GM18498 (cell line): ENCODE measurements around the gene RBFOX2.

Source experiments
- ATAC-seq: cut with Tn5 transposase; IDR thresholded peaks from one replicate; pipeline ENCODE4 v1.9.1; 2021; ENCODE audit warnings: mild to moderate bottlenecking, moderate library complexity; ENCODE audit not compliant: unreplicated experiment

Gene RBFOX2

DNA sequence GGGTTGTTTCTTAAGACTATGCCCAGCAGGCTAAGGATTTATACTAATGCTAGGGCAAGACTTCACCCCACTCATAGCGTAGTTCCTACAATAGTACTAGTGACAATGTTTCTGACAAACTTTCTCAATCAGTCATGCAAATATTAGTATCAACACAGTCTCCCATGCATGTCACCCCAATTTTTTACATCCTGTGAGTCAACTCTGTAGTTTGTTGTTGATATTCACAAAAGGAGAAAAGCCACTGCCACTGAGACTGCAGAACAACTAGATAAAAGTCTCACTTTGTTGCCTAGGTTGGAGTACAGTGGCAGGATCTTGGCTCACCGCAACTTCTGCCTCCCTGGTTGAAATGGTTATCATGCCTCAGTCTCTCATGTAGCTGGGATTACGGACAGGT is 155.2 kb downstream of the RBFOX2 start:
- no peak for ATAC-seq

GRCh38 chr22:35872451-35872850 is 156.2 kb downstream of the RBFOX2 start:
- no peak for ATAC-seq

GRCh38 chr22:35870517-35871293 is 157.9 kb downstream of the RBFOX2 start:
- ATAC-seq, result no peak

GRCh38 chr22:35868938-35869337 is 159.7 kb downstream of the RBFOX2 start:
- no peak for ATAC-seq

DNA sequence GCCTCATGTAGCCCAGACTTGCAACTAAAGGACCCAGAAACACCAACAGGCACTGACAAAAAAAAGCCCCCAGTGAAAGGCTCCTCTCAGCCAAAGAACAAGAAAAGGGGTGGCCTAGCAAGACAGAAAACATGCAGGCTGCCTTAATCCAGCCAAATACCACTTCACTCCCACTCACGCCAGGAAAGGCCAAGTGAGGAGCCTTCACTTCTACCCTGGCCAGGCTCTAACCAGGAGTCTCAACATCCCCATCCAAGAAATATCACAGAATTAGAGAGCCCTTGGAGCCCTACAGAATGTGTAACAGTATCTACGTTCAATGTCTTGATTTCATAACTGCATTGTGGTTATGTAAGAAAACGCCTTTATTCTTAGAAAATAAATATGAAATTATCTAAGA is 162.0 kb downstream of the RBFOX2 start:
- ATAC-seq, result no peak

DNA sequence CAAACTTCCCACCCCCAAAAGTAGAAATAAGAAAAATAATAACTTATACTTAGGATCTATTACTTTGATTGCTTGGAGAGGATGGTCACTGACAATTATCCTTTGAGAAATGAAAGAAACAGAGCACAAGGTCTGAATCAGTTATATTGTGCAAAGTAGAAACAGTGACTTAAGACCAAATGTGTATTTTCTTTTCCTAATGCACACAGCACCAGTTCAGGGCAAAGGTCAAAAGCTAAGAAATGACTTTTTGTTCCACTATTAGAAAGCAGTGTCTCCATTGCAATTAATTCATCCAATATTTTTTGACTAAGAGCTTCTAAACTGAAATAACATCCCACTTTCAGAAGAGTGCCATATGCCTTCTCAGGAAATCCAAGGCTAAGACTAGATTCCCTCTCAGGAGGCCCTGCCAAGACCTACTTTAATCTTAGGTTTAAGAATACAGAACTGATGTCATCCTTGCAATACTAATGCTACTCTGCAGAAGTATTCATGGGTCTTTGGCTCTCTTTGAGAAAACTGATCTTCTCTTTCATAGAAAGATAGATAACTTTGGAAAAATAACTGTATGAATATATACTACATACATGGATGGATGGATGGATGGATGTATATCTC is 164.0 kb downstream of the RBFOX2 start:
- ATAC-seq, result no peak

DNA sequence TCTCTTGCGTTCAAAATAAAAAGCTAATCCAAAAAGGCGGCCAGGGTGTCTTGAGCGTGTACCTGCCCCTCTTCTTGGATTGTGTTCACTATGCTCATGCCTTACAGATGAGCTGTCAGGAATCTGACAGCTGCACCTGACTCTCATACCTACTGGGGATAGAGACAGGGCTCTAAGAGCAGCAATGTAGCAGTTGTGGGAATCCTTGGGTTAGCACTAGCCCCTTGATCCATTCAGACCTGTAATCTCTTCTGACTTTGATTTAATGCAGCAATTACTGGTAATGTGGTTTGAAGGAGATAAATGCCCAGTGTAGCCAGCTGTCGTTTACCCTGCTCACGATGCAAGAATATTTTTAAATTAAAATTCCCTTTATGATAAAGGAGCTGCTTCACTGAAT is 165.2 kb downstream of the RBFOX2 start:
- no peak for ATAC-seq

GRCh38 chr22:35862697-35863096 is 165.9 kb downstream of the RBFOX2 start:
- no peak for ATAC-seq

GRCh38 chr22:35861451-35861850 is 167.2 kb downstream of the RBFOX2 start:
- no peak for ATAC-seq

- ATAC-seq, result no peak
Measured at GRCh38 chr22:35860837-35861236, 167.8 kb downstream of the RBFOX2 start.

DNA sequence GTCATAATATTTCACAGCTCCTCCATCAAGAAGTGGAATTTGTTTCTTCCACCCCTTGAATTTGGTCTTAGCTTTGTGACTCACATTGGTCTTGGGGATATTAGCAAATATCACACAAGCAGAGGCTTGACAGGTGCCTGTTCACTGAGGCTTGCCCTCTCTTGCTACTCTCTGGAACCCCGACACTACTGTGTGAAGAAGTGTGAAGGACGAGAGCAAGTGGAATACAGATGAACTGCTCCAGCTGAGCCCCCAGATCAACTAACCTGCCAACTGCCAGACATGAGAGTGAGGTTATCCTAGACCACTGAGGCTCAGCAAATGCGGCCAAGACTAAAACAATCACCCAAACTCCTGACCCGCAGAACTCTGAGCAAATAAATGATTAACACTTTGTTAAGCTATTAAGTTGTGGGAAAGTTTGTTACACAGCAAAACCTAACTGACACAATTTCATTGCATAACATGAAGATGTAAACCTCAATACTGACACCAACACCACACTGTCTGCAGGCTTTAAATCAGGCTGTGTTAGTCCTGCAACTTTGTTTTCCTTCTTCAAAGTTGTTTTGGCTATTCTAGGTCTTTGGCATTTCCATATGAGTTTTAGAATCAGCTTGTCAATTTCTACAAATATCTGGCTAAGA is 168.4 kb downstream of the RBFOX2 start:
- ATAC-seq, result no peak

DNA sequence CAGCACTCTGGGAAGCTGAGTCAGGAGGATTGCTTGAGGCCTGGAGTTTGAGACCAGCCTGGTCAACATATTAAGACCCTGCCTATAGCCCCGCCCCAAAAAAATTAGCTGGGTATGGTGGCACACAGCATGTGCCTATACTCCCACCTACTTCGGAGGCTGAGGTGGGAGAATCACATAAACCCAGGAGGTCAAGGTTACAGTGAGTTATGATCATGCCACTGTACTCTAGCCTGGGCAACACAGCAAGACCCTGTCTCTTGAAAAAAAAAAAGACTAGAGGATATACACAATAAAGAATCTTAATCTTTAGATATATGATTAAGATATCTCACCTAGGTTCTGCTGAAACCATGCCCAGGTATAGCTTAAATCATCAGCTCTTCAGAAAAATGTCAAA is 174.3 kb downstream of the RBFOX2 start:
- no peak for ATAC-seq

DNA sequence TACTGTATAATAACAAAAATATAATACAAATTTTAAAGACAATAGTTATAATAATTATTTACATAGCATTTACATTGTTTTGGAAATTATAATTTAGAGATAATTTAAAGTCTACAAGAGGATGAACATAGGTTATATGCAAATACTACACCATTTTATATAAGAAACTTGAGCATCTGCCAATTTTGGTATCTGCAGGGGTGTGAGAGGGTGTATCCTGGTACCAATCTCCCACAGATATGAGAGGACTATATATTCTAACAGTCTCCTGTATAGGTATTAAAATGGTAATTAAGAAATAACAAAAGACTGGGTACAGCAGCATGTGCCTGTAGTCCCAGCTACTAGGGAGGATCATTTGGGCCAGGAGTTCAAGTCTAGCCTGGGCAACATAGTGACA is 176.5 kb downstream of the RBFOX2 start:
- ATAC-seq, result no peak

DNA sequence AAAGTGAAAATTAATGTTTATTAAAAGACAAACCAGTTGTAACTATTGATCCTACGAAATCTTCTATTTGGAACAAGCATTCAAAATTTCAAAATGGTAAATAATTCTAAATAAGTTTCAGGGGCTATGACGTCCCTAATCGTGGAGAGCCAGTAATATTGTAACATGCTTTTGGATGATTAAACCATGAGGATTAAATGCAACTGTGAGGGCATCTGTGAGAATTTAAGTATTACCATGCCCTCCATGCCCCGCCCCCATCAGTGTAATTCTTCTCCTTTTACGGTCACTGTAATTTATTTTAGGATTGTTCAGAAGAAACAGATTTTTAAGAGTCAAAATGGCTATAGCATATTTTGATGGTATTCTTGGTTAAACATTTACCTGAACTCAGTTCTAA is 177.8 kb downstream of the RBFOX2 start:
- no peak for ATAC-seq

DNA sequence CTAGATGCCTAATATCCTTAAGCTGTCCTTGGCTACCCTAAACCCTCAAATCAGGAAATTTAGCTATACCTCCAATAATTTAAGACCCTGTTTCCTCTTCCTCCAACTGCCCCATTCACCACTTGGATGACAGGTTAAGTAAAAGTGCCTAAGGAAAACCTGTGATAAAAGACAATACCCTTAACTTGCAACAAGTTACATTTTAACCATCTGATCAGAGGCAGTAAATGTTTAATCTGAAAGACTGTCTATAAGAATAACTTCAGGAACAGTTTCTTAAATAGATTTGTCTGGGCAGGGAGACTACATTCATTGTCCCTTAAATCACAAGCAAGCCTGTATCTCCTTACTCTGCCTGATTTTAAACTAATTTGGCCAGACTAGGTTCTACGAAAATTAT is 181.8 kb downstream of the RBFOX2 start:
- no peak for ATAC-seq

GRCh38 chr22:35844886-35845285 is 183.7 kb downstream of the RBFOX2 start:
- no peak for ATAC-seq

- ATAC-seq, result no peak
Measured at GRCh38 chr22:35842954-35843353, 185.7 kb downstream of the RBFOX2 start.

- ATAC-seq, result no peak
Measured at GRCh38 chr22:35842519-35842913, 186.1 kb downstream of the RBFOX2 start.

GRCh38 chr22:35841907-35842518 is 186.6 kb downstream of the RBFOX2 start:
- ATAC-seq, result no peak

GRCh38 chr22:35840302-35840739 is 188.3 kb downstream of the RBFOX2 start:
- no peak for ATAC-seq

DNA sequence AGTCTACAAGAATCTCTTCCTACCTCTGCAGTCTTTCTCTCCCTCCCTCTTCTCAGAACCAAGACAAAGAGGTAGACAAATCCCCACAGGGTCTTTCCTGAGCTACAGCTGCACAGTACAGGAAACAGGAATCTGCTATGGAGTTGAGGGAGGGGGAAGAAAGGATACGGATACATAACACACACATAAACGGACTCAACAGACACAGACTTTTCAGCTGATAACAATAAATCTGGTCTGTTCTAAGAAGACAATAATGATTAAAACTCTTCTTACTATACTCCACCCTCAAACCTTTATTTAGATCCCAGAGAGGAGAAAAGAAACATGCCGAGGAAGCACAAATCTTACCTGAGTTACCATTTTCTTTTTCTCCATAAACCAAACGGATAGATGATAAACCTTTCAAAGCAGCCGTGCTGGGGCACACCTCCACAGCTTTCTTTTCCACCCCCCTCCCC is 188.8 kb downstream of the RBFOX2 start:
- no peak for ATAC-seq
